Measurements from ENCODE around the gene SLC26A1.

- TF ChIP-seq CTCF (IDR thresholded peaks at IDR 0.05) (no peak), POLR2AphosphoS5 (IDR thresholded peaks at IDR 0.05; ENCODE audit: low read depth, low read length) (no peak), REST (IDR thresholded peaks at IDR 0.05; ENCODE audit: insufficient read depth in 1 of 2, low read depth in 2 of 2, low read length in 1 of 2) (no peak), SIN3A (IDR thresholded peaks at IDR 0.05; ENCODE audit: borderline replicate concordance, insufficient read depth, low read depth, low read length) (no peak), TCF7L2 (IDR thresholded peaks at IDR 0.05; ENCODE audit: low read depth, low read length) (no peak)
Measured at GRCh38 chr4:958314-958665, 34.9 kb downstream of the SLC26A1 start.

All from Panc1 (cell line).